RWPE1 (cell line): ENCODE measurements around the gene ACY1.

ENCODE experiments used
- CTCF ChIA-PET: fragments of 350-600 bp; sonication (Branson Sonifier 250); formaldehyde crosslinking; extraction: SDS; loops from one replicate; lab custom pipeline; 2021; lab: Yijun Ruan, JAX
- POLR2A ChIA-PET: fragments of 400-600 bp; formaldehyde crosslinking; extraction: SDS; loops from one replicate; lab custom pipeline; 2020; ENCODE audit warnings: antibody characterized with exemption; ENCODE audit not compliant: low non-redundant PET; lab: Yijun Ruan, JAX
- DNase-seq: peaks from one replicate; pipeline ENCODE4 v3.0.0; 2012; ENCODE audit warnings: low spot score
- H3K27ac ChIP-seq: fragments of 450-650 bp; 2 replicates; pipeline ENCODE4 v1.5.1; 2017
- TF ChIP-seq, protein P1 (sequence below): fragments of 450-650 bp; conservative IDR thresholded peaks from 2 replicates; pipeline ENCODE4 v1.5.1; 2017; ENCODE audit warnings: low read depth, mild to moderate bottlenecking

The ACY1 gene

GRCh38 chr3:51982838-51983577 is at the start of gene ACY1:
ACY1 (plus strand) TSS chr3:51983535; CDS start chr3:51984065, 530 bp downstream.
- peak within 1 kb of the TSS; percentile 98 for H3K27ac ChIP-seq
- TF ChIP-seq, protein P1, sequence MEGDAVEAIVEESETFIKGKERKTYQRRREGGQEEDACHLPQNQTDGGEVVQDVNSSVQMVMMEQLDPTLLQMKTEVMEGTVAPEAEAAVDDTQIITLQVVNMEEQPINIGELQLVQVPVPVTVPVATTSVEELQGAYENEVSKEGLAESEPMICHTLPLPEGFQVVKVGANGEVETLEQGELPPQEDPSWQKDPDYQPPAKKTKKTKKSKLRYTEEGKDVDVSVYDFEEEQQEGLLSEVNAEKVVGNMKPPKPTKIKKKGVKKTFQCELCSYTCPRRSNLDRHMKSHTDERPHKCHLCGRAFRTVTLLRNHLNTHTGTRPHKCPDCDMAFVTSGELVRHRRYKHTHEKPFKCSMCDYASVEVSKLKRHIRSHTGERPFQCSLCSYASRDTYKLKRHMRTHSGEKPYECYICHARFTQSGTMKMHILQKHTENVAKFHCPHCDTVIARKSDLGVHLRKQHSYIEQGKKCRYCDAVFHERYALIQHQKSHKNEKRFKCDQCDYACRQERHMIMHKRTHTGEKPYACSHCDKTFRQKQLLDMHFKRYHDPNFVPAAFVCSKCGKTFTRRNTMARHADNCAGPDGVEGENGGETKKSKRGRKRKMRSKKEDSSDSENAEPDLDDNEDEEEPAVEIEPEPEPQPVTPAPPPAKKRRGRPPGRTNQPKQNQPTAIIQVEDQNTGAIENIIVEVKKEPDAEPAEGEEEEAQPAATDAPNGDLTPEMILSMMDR = no peak
- POLR2A ChIA-PET = interaction anchor here (0.7 to 1.1 kb wide), 3 partner anchors 9 to 467 kb away, joined by 3 to 5 read pairs (median 3); partner anchors contain the start of gene ABHD14B
- peak; percentile 90 for DNase-seq
- CTCF ChIA-PET = interaction anchor here (0.6 kb wide), 3 partner anchors 10 to 170 kb away, joined by 3 to 4 read pairs (median 3); partner anchors contain the start of gene ABHD14B

DNA sequence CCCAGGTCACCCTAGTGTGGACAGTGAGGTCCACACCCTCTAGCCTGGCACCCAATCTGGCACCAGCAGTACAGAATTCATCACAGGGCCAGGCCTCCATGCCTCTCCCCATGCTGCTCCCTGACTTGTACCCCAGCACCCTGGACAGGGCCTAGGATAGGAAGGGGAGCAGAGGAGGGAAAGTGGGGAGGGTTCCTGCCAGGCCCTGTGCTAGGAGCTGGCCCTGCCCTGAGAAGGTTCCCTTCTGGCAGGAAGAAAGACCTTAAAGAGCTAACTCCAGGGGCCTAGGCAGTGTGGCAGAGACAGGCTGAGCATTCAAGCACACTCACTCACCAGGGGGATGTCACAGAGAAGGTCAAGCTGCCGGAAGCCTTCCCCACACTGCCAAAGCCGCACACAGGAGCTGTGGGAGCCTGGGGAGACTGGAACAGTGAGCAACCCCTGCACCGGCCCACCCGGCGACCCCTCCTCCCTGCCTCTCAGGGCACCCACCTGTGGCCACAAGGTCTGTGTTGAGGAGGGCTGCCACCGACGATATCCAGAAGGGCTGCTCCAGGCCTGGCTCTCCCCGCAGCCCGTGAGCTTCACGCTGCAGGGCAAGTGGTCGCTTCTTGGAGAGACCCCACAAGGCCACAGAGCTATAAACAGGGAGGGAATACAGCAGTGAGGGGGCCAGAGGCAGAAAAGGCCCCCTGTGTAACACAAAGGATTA is 49.0 kb upstream of the ACY1 start:
- CTCF ChIA-PET = interaction anchor here (0.6 kb wide), 2 partner anchors 40 to 350 kb away, joined by 3 to 4 read pairs; partner anchors contain the start of gene ABHD14B

GRCh38 chr3:51934991-51935885 is 48.1 kb upstream of the ACY1 start:
- TF ChIP-seq, protein P1 = no peak
- no peak for DNase-seq
- ChIA-PET CTCF (no interaction called here), POLR2A (interaction anchor here (0.6 kb wide), 2 partner anchors 44 to 57 kb away, joined by 3 to 6 read pairs; no protein-coding TSS in a partner anchor)
- H3K27ac ChIP-seq = no peak overlapping the region

More for the DNA sequence above, 49.0 kb upstream of the ACY1 start:
- POLR2A ChIA-PET = interaction anchor here (0.6 kb wide), 1 partner anchor 155 kb away, joined by 3 read pairs; no protein-coding TSS in a partner anchor
- DNase-seq = no peak
- H3K27ac ChIP-seq = no peak overlapping the region
- TF ChIP-seq, protein P1 = no peak

DNA sequence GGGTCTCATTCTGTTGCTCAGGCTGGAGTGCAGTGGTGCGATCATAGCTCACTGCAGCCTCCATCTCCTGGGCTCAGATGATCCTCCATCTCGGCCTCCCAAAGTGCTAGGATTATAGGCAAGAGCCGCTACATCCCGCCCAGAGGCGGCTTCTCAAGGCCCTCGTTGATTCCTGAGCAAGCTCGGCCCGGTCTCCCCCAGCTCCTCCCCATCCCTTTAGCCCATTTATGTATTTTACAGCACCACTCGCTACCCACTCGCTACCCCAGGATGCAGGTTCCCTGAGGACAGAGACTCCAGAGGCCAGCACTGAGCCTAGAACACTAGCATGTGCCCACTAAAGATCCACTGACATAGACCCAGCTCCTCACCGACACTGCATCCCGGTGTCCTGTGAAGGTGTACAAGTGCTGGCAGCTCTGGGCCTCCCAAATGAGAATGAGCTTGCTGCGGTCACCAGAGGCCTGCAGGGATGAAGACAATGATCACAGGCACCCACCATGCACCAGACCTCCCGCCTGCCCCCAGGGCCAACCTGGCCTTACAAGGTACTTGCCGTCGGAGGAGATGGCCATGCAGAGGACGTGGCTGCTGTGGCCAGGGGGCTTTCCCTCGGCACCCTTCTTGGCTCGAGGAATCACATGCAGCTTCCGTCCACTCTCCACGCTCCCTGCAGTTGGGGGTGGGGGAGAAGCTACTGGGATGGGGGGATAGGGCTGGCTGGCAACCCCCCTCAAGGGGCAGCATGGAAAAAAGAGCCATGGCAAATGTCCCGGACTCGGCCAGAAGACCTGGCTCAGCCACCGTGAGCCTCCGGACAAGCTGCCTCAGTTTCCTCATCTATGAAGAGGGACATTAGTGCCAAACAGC is 47.2 kb upstream of the ACY1 start:
- ChIA-PET POLR2A (no interaction called here), CTCF (interaction anchor here (0.6 kb wide), 1 partner anchor 343 kb away, joined by 3 read pairs; the partner anchor contains the start of gene WDR82)
- DNase-seq = no peak
- no peak overlapping the region; the same call in 1 of the 2 replicates for H3K27ac ChIP-seq
- TF ChIP-seq, protein P1 = no peak

GRCh38 chr3:51937014-51937413 is 46.3 kb upstream of the ACY1 start:
- no peak for DNase-seq
- CTCF ChIA-PET = no interaction called here
- TF ChIP-seq, protein P1 = no peak
- H3K27ac ChIP-seq = peak overlapping the region; percentile 22
- POLR2A ChIA-PET = no interaction called here
